OCI-LY7 (cell line): Measurements from ENCODE around the gene CD63. TPM values are rescaled to one million over a fixed set of nuclear protein-coding genes. Genes with fewer than 3 reads are reported as not detected.

ENCODE experiments used
- BruUV-seq: library from RNA; stranded (reverse); fragments of 400-500 nt; replicated peaks from 2 replicates; lab custom pipeline; 2021; lab: Mats Ljungman, UMichigan
- CTCF ChIA-PET: fragments of 300-600 bp; sonication (Branson Sonifier 250); formaldehyde crosslinking; loops from one replicate; lab custom pipeline; 2022; ENCODE audit warnings: antibody characterized with exemption; ENCODE audit not compliant: unreplicated experiment; lab: Charles Lee
- POLR2A ChIA-PET: fragments of 300-600 bp; sonication (Branson Sonifier 250); formaldehyde crosslinking; loops from one replicate; lab custom pipeline; 2022; ENCODE audit warnings: antibody characterized with exemption; lab: Charles Lee
- DNase-seq: peaks from one replicate; pipeline ENCODE4 v3.0.0-alpha.2; 2015; ENCODE audit warnings: low spot score
- H2AFZ ChIP-seq: fragments of 200-600 bp; sonication (generic), shearing (Covaris generic); 2 replicates; pipeline ENCODE4 v1.6.1; 2014; ENCODE audit warnings: mild to moderate bottlenecking, antibody characterized with exemption, low read length, moderate library complexity
- H3K27ac ChIP-seq: fragments of 200-600 bp; sonication (generic); 2 replicates; pipeline ENCODE4 v1.5.1; 2014; ENCODE audit warnings: mixed run types, low read depth, mild to moderate bottlenecking, moderate library complexity, low read length, inconsistent platforms; ENCODE audit not compliant: poor library complexity, severe bottlenecking
- H3K36me3 ChIP-seq: fragments of 200-600 bp; sonication (generic); 2 replicates; pipeline ENCODE4 v1.6.1; 2014; ENCODE audit warnings: mild to moderate bottlenecking, antibody characterized with exemption, low read length, moderate library complexity, mixed read lengths; ENCODE audit not compliant: insufficient read depth
- H3K4me1 ChIP-seq: fragments of 200-600 bp; sonication (generic); 2 replicates; pipeline ENCODE4 v1.5.1; 2014; ENCODE audit warnings: mild to moderate bottlenecking, low read length; ENCODE audit not compliant: insufficient read depth, poor library complexity, severe bottlenecking
- H3K4me2 ChIP-seq: fragments of 200-600 bp; sonication (generic); 2 replicates; pipeline ENCODE4 v1.6.1; 2014; ENCODE audit warnings: mild to moderate bottlenecking, low read length
- H3K4me3 ChIP-seq: fragments of 200-600 bp; sonication (generic); 2 replicates; pipeline ENCODE4 v1.5.1; 2014; ENCODE audit warnings: mild to moderate bottlenecking, low read depth, low read length; ENCODE audit not compliant: poor library complexity, severe bottlenecking
- H3K79me2 ChIP-seq: fragments of 200-600 bp; sonication (generic); 2 replicates; pipeline ENCODE4 v1.6.1; 2016; ENCODE audit warnings: low read depth, mild to moderate bottlenecking, low read length, moderate library complexity, mixed read lengths; ENCODE audit not compliant: insufficient read depth
- H3K9me2 ChIP-seq: fragments of 200-600 bp; sonication (generic); 2 replicates; pipeline ENCODE4 v1.6.1; 2016; ENCODE audit warnings: mild to moderate bottlenecking, low read length, mixed read lengths; ENCODE audit not compliant: insufficient read depth
- H3K9me3 ChIP-seq: fragments of 200-600 bp; sonication (generic); 2 replicates; pipeline ENCODE4 v1.6.1; 2014; ENCODE audit warnings: mild to moderate bottlenecking, mixed run types, low read length, mixed read lengths
- H4K20me1 ChIP-seq: fragments of 200-600 bp; sonication (generic); 2 replicates; pipeline ENCODE4 v1.6.1; 2014; ENCODE audit warnings: mild to moderate bottlenecking, antibody characterized with exemption, low read length, moderate library complexity, mixed read lengths; ENCODE audit not compliant: insufficient read depth
- CTCF ChIP-seq: fragments of 200-600 bp; sonication (generic); conservative IDR thresholded peaks from 2 replicates; pipeline ENCODE4 v1.5.1; 2014; ENCODE audit warnings: mild to moderate bottlenecking, antibody characterized with exemption, low read length, moderate library complexity, mixed read lengths
- EZH2phosphoT487 ChIP-seq: fragments of 200-600 bp; sonication (generic); IDR thresholded peaks from 2 replicates; pipeline ENCODE4 v1.6.1; 2018; ENCODE audit warnings: low read depth, borderline replicate concordance, mild to moderate bottlenecking, mixed run types, antibody characterized with exemption, low read length, moderate library complexity, mixed read lengths
- intact Hi-C: fragments of 100-400 bp; cut with micrococcal nuclease; formaldehyde crosslinking; loops from one replicate; pipeline ENCODE4 v1.10.0; 2022; ENCODE audit not compliant: unreplicated experiment
- total RNA-seq, 2 experiments: library from RNA; depleted of rRNA in 1 of 2; stranded (reverse); fragments of >200 nt in 1 of 2; shearing (Covaris generic) in 1 of 2; gene quantifications; 2 replicates each; pipeline ENCODE4 v1.2.3, GENCODE V29; 2014 to 2022

CD63 gene
- total RNA-seq, 2 experiments from 2014 or later, result 102 to 130 TPM

GRCh38 chr12:55718624-55719275 is 10.1 kb downstream of the CD63 start:
- no peaks in the 10 kb centered on the region for H4K20me1 ChIP-seq
- peak overlapping the region; percentile 92; the same call in 1 of the 2 replicates for H3K4me2 ChIP-seq
- no peak overlapping the region for H3K4me3 ChIP-seq
- no peak for DNase-seq
- no TSS peak for BruUV-seq
- H3K9me2 ChIP-seq, result no peaks in the 10 kb centered on the region
- peaks cover 16% of the 10 kb centered on the region; the same call in 1 of the 2 replicates for H3K79me2 ChIP-seq
- no peak overlapping the region for H3K27ac ChIP-seq
- H2AFZ ChIP-seq, result no peak overlapping the region
- ChIA-PET CTCF (no interaction called here), POLR2A (no interaction called here)
- TF ChIP-seq EZH2phosphoT487 (no peak), CTCF (no peak)
- peaks cover 28% of the 10 kb centered on the region for H3K4me1 ChIP-seq
- H3K36me3 ChIP-seq, result peaks cover 44% of the 10 kb centered on the region
- H3K9me3 ChIP-seq, result no peaks in the 10 kb centered on the region
- intact Hi-C loops, result loop anchor here (5.0 kb wide), 1 partner anchor 46 kb away; no protein-coding TSS in a partner anchor

- Histone ChIP-seq H4K20me1 (no peaks in the 10 kb centered on the region), H3K4me1 (peaks cover 28% of the 10 kb centered on the region), H3K9me2 (no peaks in the 10 kb centered on the region), H3K36me3 (peaks cover 40% of the 10 kb centered on the region), H2AFZ (no peak overlapping the region), H3K4me3 (peak overlapping the region; percentile 77), H3K79me2 (peaks cover 16% of the 10 kb centered on the region; the same call in 1 of the 2 replicates), H3K4me2 (peak overlapping the region; percentile 92), H3K27ac (no peak overlapping the region), H3K9me3 (no peaks in the 10 kb centered on the region)
- no TSS peak for BruUV-seq
- ChIA-PET CTCF (no interaction called here), POLR2A (interaction anchor here (0.8 to 2.7 kb wide), 3 partner anchors 12 to 112 kb away, joined by 4 to 12 read pairs (median 9); partner anchors contain the start of gene CD63)
- TF ChIP-seq CTCF (no peak), EZH2phosphoT487 (no peak)
- intact Hi-C loops, result loop anchor here (5.0 kb wide), 1 partner anchor 46 kb away; no protein-coding TSS in a partner anchor
- DNase-seq, result no peak
Measured at GRCh38 chr12:55718015-55718414, 10.8 kb downstream of the CD63 start.
